Skeletal muscle tissue (tissue), 4 donors: ENCODE data around the gene CRADD. TPM values are rescaled to one million over a fixed set of nuclear protein-coding genes. Genes with fewer than 3 reads are reported as not detected.
"Not testable (repeated sequence)": the region's sequence is repeated elsewhere in the genome, so short reads cannot be mapped to it uniquely, and the experiment has no call there.

Experiments used
- H3K27ac ChIP-seq: one replicate; pipeline ENCODE4 v1.7.0; 2013; ENCODE audit warnings: mild to moderate bottlenecking, low read depth, low read length, inconsistent platforms
- H3K27me3 ChIP-seq, 3 donors: one replicate each; pipeline ENCODE4 v1.7.0; 2013; ENCODE audit warnings: low read length in 3 of 3; ENCODE audit not compliant: control insufficient read depth in 3 of 3, insufficient read depth in 3 of 3
- H3K36me3 ChIP-seq, 3 donors: one replicate each; pipeline ENCODE4 v1.7.0; 2013; ENCODE audit warnings: low read length in 3 of 3; ENCODE audit not compliant: control insufficient read depth in 3 of 3, insufficient read depth in 3 of 3
- H3K4me1 ChIP-seq, 3 donors: one replicate each; pipeline ENCODE4 v1.7.0; 2013; ENCODE audit warnings: low read length in 3 of 3, mild to moderate bottlenecking in 3 of 3; ENCODE audit not compliant: control insufficient read depth in 3 of 3, insufficient read depth in 3 of 3
- H3K4me3 ChIP-seq, 3 donors: one replicate each; pipeline ENCODE4 v1.7.0; 2013; ENCODE audit warnings: low read length in 3 of 3
- H3K9ac ChIP-seq, 3 donors: one replicate each; pipeline ENCODE4 v1.7.0; 2013; ENCODE audit warnings: low read length in 3 of 3, mild to moderate bottlenecking in 3 of 3, moderate library complexity in 2 of 3, low read depth in 1 of 3
- H3K9me3 ChIP-seq, 3 donors: one replicate each; pipeline ENCODE4 v1.7.0; 2013; ENCODE audit warnings: low read length in 3 of 3; ENCODE audit not compliant: control insufficient read depth in 3 of 3
- total RNA-seq: library from RNA; depleted of rRNA; stranded (reverse); fragments of >200 nt; gene quantifications from one replicate; pipeline ENCODE4 v1.2.3, GENCODE V29; 2014
- donor health status: Osteomylitis.

CRADD gene
- total RNA-seq, 1 donor from 2014 or later, result 18.3 TPM

DNA sequence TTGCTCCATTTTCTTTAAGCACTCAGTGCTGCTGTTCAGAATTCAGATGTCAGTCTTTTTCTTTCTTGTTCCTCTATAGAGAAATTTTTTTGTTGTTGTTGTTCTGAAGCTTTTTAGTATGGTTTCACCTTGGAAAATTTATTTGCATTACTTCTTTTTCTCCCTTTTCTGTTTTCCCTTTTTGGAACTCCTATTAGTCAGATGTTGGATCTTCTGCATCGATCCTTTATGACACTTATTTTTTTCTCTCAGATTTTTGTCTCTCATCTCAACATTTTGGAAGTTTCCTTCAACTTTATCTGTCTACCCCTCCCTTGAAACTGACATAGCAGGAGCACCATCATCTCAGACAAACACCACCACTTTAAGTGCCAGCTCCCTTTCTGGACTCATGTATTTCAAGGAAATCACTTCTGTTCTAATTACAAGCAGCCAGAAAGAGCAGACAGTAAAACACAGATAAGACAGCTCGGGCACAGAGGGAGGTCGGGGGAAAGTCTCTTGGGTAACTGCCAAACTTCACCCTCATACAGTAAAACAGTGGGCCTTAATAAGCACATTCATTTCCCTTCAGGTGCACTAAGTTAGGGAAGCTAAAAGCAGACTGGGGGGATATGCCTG is 248.5 kb downstream of the CRADD start:
- Histone ChIP-seq H3K9me3 (peaks cover 0 to 4% (median 3%) of the 10 kb centered on the region in 3 donors), H3K27me3 (no peaks in the 10 kb centered on the region), H3K36me3 (no peaks in the 10 kb centered on the region), H3K9ac (no peak overlapping the region), H3K4me1 (no peaks in the 10 kb centered on the region), H3K27ac (no peak overlapping the region), H3K4me3 (no peak overlapping the region)

DNA sequence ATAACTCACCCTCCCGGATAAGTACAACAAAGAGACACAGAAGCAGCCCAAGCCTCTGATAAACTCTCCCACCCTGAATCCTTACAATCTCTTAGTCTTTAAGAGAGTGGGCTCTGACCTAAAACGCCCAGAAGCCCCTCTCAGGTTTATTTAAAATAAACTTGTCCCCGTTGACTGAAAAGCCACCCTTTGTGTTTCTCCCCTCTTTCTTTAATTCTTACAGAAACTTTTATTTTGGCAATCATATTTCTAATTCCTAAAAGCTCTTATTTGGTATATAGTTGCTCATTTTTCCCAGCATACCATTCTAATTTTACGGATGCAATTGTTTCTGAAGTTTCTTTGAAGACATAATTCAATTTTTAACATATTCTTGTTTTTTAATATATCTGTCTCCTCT is 249.1 kb downstream of the CRADD start:
- Histone ChIP-seq H3K9me3 (peaks cover 0 to 4% (median 3%) of the 10 kb centered on the region in 3 donors), H3K27me3 (no peaks in the 10 kb centered on the region), H3K4me1 (no peaks in the 10 kb centered on the region), H3K4me3 (no peak overlapping the region), H3K27ac (no peak overlapping the region), H3K36me3 (no peaks in the 10 kb centered on the region), H3K9ac (no peak overlapping the region)

DNA sequence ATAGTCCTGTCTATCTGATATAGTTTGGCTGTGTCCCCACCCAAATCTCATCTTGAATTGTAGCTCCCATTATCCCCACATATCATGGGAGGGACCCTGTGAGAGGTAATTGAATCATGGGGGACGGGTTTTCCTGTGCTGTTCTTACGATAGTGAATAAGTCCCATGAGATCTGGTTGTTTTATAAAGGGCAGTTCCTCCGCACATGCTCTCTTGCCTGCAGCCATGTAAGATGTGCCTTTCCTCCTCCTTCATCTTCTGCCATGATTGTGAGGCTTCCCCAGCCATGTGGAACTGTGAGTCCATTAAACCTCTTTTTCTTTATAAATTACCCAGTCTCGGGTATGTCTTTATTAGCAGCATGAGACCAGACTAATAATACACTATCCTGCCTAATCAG is 251.9 kb downstream of the CRADD start:
- not testable (repeated sequence) for H3K9ac ChIP-seq, H3K4me1 ChIP-seq, H3K4me3 ChIP-seq, H3K27ac ChIP-seq, H3K36me3 ChIP-seq, H3K27me3 ChIP-seq, H3K9me3 ChIP-seq

DNA sequence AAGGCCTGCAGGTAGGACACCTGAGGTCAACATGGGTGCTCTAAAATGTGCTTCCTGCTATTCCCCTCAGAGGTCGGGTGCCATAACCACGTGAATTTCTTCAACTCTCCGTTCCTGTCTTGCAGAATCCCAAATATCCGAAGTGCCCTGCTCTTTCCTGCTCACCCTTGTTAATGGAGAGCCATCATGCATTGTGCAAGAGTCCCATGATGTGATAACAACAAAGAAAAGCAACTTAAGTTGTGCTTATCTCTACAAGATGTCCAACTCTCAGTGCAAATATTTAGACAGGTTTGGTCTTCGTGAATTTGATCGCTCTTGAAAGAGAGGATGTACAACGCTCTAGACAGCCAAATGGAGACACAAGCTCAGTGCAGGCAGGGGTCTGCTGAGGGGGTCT is 260.6 kb downstream of the CRADD start:
- Histone ChIP-seq H3K4me3 (no peak overlapping the region), H3K36me3 (no peaks in the 10 kb centered on the region), H3K27ac (no peak overlapping the region), H3K27me3 (no peaks in the 10 kb centered on the region), H3K4me1 (no peaks in the 10 kb centered on the region), H3K9me3 (peaks cover 0 to 7% (median 6%) of the 10 kb centered on the region in 3 donors), H3K9ac (no peak overlapping the region)

DNA sequence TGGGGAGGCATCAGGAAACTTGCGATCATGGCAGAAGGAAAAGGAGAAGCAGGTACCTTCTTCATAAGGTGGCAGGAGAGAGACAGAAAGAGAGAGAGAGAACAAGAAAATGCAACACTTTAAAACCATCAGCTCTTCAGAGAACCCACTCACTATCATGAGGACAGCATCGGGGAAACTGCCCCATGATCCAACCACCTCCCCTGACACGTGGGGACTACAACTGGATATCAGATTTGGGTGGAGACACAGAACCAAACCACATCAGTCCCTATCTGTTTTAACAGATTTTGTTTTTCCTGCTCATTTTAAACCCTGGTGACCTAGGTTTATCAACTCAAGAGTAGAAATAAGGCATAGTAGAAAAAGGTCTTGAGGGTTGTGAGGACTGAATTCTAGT is 261.1 kb downstream of the CRADD start:
- H3K27ac ChIP-seq, result no peak overlapping the region
- no peaks in the 10 kb centered on the region for H3K27me3 ChIP-seq
- no peaks in the 10 kb centered on the region for H3K36me3 ChIP-seq
- H3K9me3 ChIP-seq, result peaks cover 0 to 7% (median 6%) of the 10 kb centered on the region in 3 donors
- H3K4me1 ChIP-seq, result peaks cover 0 to 2% (median under 1%) of the 10 kb centered on the region in 3 donors
- H3K4me3 ChIP-seq, result no peak overlapping the region
- no peak overlapping the region for H3K9ac ChIP-seq

DNA sequence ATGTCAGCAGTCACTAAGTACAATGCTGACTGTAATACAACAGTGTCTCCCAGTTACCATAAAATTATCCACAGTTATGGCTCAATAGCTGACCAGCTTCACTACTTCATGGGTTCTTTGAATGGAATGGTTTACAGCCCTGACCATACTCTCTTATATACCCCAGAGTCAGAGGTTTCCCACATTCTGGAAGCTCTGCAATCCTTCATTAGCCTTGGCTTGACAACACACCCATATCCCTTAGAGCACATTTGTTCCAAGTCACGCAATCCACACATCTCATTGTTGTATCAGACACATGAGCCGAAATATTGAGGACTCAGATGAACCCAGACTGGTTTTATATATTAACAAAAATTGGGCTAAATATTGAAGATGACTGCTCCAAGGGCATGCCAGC is 261.8 kb downstream of the CRADD start:
- H3K36me3 ChIP-seq, result no peaks in the 10 kb centered on the region
- no peak overlapping the region for H3K27ac ChIP-seq
- H3K9me3 ChIP-seq, result peaks cover 0 to 7% (median 6%) of the 10 kb centered on the region in 3 donors
- no peak overlapping the region for H3K4me3 ChIP-seq
- H3K9ac ChIP-seq, result no peak overlapping the region
- H3K27me3 ChIP-seq, result no peaks in the 10 kb centered on the region
- H3K4me1 ChIP-seq, result peaks cover 3 to 7% (median 6%) of the 10 kb centered on the region in 3 donors

DNA sequence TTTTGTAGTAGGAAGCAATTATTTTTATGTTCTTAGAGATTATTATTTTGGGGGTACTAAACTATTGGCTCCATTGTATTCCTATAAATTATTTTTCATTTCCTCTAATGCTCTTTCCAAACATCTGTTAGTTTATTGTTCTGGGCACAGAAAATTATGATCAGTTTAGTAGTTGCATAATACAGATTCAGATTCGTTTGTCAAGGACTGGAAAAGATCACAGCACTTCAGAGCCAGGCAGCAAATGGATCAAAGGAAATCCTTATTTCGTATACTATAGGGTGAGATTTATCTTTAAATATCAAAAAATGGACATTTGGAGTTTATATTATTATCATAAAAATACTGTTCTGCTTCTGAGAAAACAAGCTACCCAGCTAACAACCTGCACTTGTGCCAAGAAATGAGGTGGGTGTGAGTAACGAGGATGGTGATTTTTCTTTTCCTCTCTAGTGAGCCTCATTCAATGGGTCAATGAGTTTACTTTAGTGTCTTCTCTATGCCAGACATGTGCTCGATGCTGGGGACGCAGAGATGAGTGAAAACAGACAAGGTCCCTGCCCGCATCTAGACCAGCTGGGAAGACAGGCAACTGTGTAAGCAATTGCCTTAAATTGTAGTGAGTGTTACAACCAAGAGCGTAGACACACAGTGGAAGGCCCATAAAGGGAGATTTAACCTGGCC is 262.6 kb downstream of the CRADD start:
- Histone ChIP-seq H3K27me3 (no peaks in the 10 kb centered on the region), H3K36me3 (no peaks in the 10 kb centered on the region), H3K9ac (no peak overlapping the region), H3K4me1 (peaks cover 3 to 11% (median 6%) of the 10 kb centered on the region in 3 donors), H3K9me3 (peaks cover 0 to 6% (median 6%) of the 10 kb centered on the region in 3 donors), H3K4me3 (no peak overlapping the region), H3K27ac (no peak overlapping the region)

DNA sequence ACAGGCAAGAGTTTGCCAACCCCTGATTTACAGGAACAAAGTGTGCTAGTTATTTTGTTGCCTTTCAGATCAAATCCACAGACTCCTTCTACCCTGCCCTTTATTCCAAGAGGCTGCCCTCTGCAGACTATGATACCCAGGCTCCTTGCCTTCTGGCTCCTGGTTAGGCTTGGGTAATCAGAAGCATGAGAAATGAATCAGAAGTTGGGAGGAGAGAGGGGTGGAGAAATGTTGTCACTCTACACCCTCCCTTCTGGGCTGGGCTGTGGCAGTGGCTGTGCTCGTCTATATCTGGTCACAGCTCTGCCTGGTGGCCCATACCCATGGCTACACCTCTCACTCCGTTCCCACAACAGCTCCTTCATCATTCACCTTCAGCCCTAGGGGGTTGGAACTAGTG is 266.6 kb downstream of the CRADD start:
- Histone ChIP-seq H3K9ac (no peak overlapping the region), H3K4me1 (peaks cover 3 to 11% (median 6%) of the 10 kb centered on the region in 3 donors), H3K27ac (no peak overlapping the region)

DNA sequence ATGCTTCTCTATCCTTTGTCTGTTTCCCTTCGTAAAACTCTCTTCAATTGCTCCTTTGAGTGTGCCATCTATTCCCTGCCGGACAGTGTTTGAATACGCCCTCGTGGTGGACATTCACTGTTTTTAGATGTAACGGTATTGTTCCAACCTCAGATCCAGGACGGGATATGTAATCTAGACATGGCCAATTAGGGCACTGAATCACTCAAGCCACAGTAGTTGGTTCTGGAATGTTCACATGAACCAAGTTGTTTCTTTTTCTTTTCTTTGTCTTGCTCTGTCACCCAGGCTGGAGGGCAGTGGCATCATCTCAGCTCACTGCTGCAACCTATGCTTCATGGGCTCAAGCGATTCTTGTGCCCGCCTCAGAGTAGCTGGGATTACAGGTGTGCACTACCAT is 267.0 kb downstream of the CRADD start:
- no peak overlapping the region for H3K9ac ChIP-seq
- peaks cover 3 to 11% (median 6%) of the 10 kb centered on the region in 3 donors for H3K4me1 ChIP-seq
- H3K27me3 ChIP-seq, result no peaks in the 10 kb centered on the region
- no peak overlapping the region for H3K27ac ChIP-seq
- H3K36me3 ChIP-seq, result no peaks in the 10 kb centered on the region
- no peaks in the 10 kb centered on the region for H3K9me3 ChIP-seq
- no peak overlapping the region for H3K4me3 ChIP-seq

More for the DNA sequence above, 266.6 kb downstream of the CRADD start:
- Histone ChIP-seq H3K9me3 (no peaks in the 10 kb centered on the region), H3K36me3 (no peaks in the 10 kb centered on the region), H3K27me3 (no peaks in the 10 kb centered on the region), H3K4me3 (no peak overlapping the region)
